Ishikawa (cell line): ENCODE measurements around the gene PYDC2.

Experiments used
- CEBPB ChIP-seq: IDR thresholded peaks from 2 replicates; pipeline ENCODE4 v1.6.1; 2012
- CREB1 ChIP-seq: IDR thresholded peaks from 2 replicates; pipeline ENCODE4 v1.6.1; 2012; ENCODE audit warnings: low read depth
- EGR1 ChIP-seq: IDR thresholded peaks from 2 replicates; pipeline ENCODE4 v1.6.1; 2012
- EP300 ChIP-seq: IDR thresholded peaks from 2 replicates; pipeline ENCODE4 v1.6.1; 2012; ENCODE audit warnings: borderline replicate concordance
- FOXM1 ChIP-seq: IDR thresholded peaks from 2 replicates; pipeline ENCODE4 v1.6.1; 2012; ENCODE audit warnings: low read depth, borderline replicate concordance
- MAX ChIP-seq: IDR thresholded peaks from 2 replicates; pipeline ENCODE4 v1.6.1; 2012
- NFIC ChIP-seq: IDR thresholded peaks from 2 replicates; pipeline ENCODE4 v1.6.1; 2012
- RAD21 ChIP-seq: IDR thresholded peaks from 2 replicates; pipeline ENCODE4 v1.6.1; 2012; ENCODE audit warnings: low read depth
- REST ChIP-seq: IDR thresholded peaks from 2 replicates; pipeline ENCODE4 v1.6.1; 2012; ENCODE audit warnings: low read depth, mild to moderate bottlenecking
- TAF1 ChIP-seq: IDR thresholded peaks from 2 replicates; pipeline ENCODE4 v1.6.1; 2012; ENCODE audit warnings: low read depth, mild to moderate bottlenecking
- TCF12 ChIP-seq: IDR thresholded peaks from 2 replicates; pipeline ENCODE4 v1.6.1; 2012; ENCODE audit warnings: low read depth
- TEAD4 ChIP-seq: IDR thresholded peaks from 2 replicates; pipeline ENCODE4 v1.6.1; 2012
- YY1 ChIP-seq: IDR thresholded peaks from 2 replicates; pipeline ENCODE4 v1.6.1; 2012; ENCODE audit warnings: low read depth
- ZBTB7A ChIP-seq: IDR thresholded peaks from 2 replicates; pipeline ENCODE4 v1.6.1; 2012; ENCODE audit warnings: low read depth
- TF ChIP-seq, protein P1 (sequence below): IDR thresholded peaks from 2 replicates; pipeline ENCODE4 v1.6.1; 2012

PYDC2 gene

DNA sequence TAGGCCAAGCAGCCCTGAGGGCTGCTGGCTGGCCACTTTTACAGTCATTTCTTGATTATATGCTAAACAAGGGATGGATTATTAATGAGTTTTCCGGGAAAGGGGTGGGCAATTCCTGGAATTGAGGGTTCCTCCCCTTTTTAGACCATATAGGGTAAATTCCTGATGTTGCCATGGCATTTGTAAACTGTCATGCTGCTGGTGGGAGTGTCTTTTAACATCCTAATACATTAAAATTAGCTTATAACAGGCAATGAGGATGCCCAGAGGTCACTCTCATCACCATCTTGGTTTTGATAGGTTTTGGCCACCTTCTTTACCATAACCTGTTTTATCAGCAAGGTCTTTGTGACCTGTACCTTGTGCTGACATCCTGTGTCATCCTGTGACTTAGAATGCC, 11.7 kb upstream of the PYDC2 start:
- TF ChIP-seq YY1 (no peak), TAF1 (no peak), RAD21 (no peak), CEBPB (no peak), EGR1 (no peak), TEAD4 (no peak), MAX (no peak), REST (no peak), ZBTB7A (no peak), CREB1 (no peak), FOXM1 (no peak), TCF12 (no peak), EP300 (no peak), NFIC (no peak)
- TF ChIP-seq, protein P1, sequence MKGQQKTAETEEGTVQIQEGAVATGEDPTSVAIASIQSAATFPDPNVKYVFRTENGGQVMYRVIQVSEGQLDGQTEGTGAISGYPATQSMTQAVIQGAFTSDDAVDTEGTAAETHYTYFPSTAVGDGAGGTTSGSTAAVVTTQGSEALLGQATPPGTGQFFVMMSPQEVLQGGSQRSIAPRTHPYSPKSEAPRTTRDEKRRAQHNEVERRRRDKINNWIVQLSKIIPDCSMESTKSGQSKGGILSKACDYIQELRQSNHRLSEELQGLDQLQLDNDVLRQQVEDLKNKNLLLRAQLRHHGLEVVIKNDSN = no peak

DNA sequence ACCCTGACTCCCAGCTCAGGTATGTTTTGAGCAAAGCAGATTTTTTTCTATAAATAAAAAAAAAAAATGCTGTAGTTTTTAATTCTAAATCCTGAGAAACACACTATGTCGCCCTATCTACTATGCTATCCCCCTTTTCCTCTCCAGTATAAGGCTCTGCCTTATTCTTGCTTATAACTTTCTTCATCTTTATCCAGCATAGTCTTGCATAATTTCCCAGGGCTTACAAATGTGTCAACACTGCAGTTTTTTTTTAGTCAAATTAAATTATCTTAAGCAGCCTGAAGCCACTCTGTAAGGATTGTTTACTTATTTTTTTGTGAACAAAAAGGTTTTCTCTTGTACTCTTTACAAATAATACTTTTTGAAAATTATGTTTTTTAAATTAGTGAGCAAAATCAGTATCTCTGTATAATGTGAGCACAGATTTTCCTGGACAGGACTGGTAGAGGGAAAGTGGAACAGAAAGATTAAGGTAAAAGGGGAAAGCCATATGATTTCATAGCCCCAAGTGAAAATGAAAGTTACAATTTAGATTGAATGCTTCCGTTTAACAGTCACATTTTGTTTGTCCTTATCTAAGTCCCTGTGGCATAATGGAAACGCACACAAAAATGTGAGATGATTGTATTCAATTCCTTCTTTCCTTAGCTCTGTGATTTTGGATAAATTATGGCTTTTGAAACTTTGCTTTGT, 5.6 kb upstream of the PYDC2 start:
- no peak for TF ChIP-seq CREB1
- no peak for TF ChIP-seq NFIC
- TF ChIP-seq MAX = no peak
- no peak for TF ChIP-seq EP300
- TF ChIP-seq TCF12 = no peak
- TF ChIP-seq CEBPB = no peak
- TF ChIP-seq FOXM1 = no peak
- no peak for TF ChIP-seq RAD21
- no peak for TF ChIP-seq ZBTB7A
- no peak for TF ChIP-seq YY1
- no peak for TF ChIP-seq REST
- TF ChIP-seq TEAD4 = no peak
- no peak for TF ChIP-seq EGR1

DNA sequence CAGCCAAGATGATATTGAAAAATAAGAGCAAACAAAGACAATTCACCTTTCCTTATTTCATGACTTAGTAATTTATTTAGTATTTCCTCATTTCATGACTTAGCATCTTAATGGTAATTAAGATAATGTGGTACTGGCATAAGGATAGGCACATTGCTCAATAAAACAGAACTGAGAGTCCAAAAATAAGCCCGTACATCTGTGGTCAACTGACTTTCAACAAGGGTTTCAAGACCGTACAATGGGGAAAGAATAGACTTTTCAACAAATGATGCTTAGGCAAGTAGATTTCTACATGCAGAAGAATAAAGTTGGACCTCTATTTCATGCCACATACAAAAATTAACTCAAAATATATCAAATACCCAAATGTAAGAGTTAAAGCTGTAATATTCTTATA, 603 bp upstream of the PYDC2 start:
- TF ChIP-seq EP300 (no peak), CREB1 (no peak), RAD21 (no peak), YY1 (no peak), TCF12 (no peak), EGR1 (no peak), FOXM1 (no peak), NFIC (no peak), CEBPB (no peak), ZBTB7A (no peak), TEAD4 (no peak), REST (no peak), MAX (no peak), TAF1 (no peak)
- TF ChIP-seq, protein P1 = no peak

DNA sequence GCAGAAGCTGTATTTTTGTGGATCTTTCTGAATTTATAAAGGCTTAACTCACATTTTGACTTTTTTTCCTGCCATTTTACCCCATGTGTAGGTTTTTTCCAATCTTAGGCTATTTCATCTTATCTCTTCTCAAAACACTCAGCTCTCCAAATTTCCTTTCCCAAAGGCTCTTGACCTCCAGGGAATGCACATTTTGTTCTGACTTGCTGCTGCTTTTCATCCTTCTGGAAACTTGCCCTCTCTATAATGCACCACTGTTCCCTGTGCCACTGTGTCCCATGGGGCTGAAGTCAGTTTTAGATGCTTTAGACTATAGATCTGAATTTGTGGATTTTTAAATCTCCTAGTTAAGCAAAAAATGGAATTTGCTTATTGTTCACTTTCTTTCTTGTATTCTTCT, 9.1 kb downstream of the PYDC2 start:
- TF ChIP-seq EP300 (no peak), YY1 (no peak), EGR1 (no peak), TCF12 (no peak), REST (no peak), TAF1 (no peak), NFIC (no peak), CEBPB (no peak), ZBTB7A (no peak), RAD21 (no peak), CREB1 (no peak), FOXM1 (no peak), MAX (no peak), TEAD4 (no peak)
- TF ChIP-seq, protein P1 = no peak
